ENCODE measurements around the gene TEC.
A peak's percentile ranks its signal among the peaks of the same experiment; 100 is the strongest.

Gene TEC

DNA sequence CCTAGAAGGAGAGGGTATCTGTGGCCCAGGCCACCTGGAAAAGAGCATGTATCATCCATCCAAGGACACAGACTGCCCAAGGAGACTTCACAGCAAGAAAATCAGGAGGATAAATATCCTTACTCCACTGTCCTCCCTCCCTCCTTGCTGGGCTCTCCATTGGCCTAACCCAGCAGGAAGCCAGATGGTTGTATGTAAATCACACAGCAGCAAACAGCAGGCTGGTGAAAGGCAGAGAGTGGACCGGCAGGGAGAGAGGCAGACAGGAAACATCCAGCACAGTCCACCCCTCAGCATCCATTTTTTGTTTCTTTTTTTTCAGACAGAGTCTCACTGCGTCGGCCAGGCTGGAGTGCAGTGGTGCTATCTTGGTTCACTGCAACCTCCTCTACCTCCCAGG is 153.1 kb downstream of the TEC start:
- no peak for DNase-seq

DNA sequence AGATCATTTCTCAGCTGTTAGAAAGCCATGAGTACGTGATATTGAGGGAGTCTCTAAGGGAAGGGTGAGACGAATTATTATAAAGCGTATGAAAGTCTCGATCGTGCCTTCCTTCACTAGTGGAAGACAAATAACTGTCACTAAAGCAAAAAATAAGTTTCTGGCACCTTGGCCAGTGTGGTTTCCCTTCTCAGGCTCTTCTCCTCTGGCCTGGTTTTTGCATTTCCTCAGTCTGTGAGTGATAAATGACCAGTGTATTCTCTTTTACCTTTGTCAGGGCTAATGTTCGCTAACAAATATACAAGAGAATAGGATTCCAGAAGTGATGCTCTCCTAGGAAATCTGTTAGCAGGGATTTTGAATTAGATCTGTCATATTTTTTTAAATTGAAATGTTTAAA is 155.2 kb downstream of the TEC start:
- no peak for DNase-seq

- DNase-seq = no peak
Observed at GRCh38 chr4:48112017-48112667, 157.5 kb downstream of the TEC start.

DNA sequence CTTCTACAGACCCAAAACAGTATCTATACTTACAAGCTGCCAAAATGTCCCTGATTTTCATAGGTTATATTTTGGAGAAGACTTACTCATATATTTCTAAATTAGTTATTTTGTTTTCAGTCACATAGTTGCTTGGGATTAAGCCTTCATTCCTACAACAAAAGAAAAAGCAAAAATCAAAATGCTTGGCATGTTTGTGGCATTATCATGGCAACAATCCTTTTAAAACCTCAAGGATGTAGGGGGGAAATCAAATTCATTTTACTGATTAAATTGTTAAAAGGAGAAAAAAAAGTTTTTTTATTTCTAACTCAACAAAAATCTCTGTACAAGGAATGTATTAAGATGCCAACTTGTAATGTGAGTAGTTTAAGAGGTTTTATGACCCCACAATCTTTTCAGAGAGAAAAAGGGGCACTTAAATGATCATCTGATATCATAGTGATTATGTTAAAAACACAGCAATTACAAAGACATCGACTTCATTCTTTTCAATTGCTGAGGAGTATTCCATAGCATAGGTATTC is 159.1 kb downstream of the TEC start:
- no peak for DNase-seq

GRCh38 chr4:48109413-48110263 is 160.0 kb downstream of the TEC start:
- peak; percentile 48 to 80 (median 48) for DNase-seq

DNA sequence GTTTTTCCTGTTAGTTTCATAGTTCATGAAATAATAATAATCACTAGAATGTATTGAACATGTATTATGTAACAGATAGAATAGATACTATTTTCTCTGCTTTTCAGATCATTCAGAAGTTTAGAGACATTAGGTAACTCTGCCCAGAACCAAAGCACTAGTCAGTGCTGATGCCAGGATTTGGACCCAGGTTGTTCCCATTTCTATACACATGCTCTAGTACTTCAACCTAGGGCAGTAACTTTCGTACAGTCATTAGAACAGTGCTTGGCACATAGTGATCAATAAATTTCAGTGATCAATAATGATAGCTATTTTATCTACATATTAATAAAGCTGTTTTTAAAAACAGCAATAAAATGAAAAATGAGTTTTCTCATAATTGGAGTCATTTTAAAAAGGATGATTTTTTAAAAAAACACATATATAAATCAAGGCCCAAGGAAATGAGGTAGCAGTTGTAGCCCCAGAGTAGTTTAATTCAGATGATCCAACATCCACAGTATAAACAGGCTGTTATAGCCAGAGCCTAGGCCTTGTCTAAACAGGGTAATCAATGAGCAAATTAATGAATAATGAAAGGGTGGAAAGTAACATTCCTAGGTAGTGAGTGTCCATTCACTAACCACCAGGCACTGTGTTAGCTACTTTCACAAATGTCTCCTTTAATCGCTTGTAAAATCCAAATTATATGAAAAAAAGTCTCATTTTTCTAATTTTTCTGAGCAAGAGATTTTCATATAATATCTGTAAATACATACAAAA is 161.1 kb downstream of the TEC start:
- no peak for DNase-seq

DNA sequence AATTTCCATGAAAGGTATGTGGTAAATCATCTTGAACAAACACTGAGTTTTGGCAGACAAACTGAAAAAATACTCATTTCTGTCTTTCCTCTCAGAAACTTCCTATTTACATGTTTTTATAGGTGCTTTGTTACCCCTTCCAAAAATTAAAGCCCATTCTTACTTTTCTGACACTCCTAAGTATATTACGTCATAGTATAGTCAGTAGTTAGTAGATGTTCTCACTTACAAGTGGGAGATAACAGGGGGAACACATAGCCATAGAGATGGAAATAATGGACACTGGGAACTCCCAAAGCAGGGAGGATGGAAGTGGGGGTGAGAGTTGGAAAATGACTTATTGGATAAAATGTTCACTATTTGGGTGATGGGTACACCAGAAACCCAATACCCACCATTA is 164.4 kb downstream of the TEC start:
- no peak for DNase-seq

DNA sequence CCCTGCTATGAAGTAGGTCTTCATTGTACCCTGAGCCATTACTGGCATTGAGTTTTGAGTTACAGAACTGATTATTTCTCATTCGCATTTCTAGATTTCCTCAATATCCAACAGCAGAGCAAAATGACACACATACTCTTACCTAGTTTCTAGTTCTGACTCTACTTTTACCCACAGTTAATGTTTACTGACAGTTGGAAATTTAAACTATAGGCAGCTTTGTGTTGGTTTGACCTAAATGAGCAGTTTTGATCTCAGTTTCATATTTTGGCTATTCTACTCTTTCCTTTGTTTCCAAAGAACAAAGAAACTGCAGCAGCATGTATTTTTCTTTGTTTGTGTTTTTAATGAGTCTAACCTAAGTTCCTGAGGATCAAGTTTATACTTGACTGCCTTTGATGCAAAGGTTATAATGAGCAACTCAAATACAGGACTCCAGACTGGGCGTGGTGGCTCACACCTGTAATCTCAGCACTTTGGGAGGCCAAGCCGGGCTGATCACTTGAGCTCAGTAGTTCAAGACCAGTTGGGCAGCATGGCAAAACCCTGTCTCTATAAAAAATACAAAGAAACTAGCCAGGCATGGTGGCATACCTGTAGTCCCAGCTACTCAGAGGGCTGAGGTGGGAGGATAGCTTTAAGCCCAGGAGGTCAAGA is 166.0 kb downstream of the TEC start:
- DNase-seq = no peak

GRCh38 chr4:48102303-48102702 is 167.3 kb downstream of the TEC start:
- DNase-seq = no peak

DNA sequence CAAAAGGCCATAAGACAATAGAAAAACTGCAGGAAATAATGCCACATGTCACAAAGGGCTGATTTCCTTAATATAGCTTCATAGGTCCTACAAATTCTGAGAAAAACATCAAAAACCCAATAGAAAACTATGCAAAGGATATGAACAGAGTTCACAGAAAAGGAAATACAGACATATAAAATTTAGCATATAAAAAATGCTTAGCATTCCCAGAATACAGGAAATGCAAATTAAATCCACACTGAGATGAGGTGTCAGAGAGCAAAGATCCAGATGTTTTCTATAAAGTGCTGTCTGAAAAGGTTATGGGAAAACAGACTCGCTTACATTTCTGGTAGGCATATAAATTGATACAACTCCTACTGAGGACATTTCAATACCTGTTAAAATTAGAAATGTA is 169.4 kb downstream of the TEC start:
- no peak for DNase-seq

DNA sequence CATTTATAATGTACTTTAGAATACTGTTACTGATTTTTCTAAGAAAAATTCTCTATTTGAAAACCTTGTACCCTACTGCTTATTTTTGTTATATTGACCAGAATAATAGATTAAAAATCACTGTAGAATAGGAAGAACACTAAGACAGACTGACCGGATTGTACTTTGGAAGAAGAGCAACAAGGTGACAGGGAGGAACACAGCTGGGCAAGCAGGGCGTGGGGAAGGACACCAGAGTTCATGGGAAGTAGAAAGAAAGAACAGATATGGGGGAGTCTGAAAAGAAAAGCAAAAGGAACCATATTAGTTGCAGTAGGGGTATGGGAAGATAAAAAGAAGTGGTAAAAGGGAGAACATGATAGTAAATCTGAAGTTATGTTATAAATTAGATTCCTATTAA is 174.2 kb downstream of the TEC start:
- no peak for DNase-seq

GRCh38 chr4:48093991-48094416 is 175.6 kb downstream of the TEC start:
- DNase-seq = no peak

DNA sequence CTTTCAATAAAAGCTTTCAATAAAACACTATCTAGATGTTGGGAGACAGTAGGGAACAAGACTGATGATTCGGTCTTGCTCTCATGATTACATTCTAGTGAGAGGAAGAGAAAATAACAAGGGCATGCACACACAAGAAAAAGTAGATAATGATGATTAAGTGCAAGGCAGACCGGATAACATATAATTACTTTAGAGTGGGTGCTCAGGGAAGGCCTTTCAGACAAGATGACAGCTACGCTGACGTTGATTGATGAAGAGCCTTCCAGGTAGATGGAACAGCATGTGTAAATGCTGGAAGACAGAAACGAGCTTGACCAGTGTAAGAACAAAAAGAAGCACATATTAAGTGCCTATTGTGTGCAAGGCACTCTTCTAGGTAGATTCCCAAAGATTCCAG is 179.0 kb downstream of the TEC start:
- peak in 2 of 3 experiments; percentile 74 to 96 for DNase-seq

GRCh38 chr4:48085821-48086589 is 183.6 kb downstream of the TEC start:
- DNase-seq = no peak

All from NCI-H1417 (cell line).